Measurements from ENCODE around the gene C1orf216. TPM values are rescaled to one million over a fixed set of nuclear protein-coding genes. Genes with fewer than 3 reads are reported as not detected.
"Not testable (repeated sequence)": the region's sequence is repeated elsewhere in the genome, so short reads cannot be mapped to it uniquely, and the experiment has no call there.

Gene C1orf216
- total RNA-seq, 2 donors from 2014 or later, result 9.8 to 13.0 TPM

DNA sequence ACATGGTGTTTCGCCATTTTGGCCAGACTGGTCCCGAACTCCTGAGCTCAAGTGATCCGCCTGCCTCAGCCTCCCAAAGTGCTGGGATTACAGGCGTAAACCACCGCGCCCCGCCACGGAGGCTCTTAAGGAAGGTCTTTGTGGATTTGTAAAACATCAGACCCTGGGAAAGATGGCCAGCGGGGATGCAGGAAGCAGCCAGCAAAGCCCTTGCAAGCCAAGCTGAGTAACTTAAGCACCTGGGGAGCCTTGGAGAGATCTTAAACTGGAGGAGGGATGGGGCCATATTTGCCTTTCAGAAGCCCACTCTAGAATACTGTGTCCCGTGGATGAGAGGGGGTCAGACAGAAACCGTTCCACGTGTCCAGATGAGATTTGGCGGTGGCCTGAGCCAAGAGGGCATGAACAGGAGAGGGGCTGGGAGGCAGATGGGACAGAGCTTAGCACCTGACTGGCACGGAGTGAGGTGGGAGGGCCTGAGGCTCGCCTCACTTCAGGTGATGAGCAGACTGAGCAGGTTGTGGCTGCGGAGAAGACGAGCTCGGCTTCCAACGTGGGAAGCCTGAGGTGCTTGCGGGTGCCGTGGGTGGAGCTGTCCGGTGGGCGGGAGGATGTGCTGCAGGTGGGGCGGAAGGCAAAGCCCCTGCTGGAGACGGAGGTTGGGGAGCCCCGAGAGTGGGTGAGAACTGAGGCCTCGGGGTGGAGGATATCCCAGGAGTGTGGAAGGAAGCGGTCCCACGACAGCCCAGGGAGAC, 11.7 kb downstream of the C1orf216 start:
- TF ChIP-seq, protein P1, sequence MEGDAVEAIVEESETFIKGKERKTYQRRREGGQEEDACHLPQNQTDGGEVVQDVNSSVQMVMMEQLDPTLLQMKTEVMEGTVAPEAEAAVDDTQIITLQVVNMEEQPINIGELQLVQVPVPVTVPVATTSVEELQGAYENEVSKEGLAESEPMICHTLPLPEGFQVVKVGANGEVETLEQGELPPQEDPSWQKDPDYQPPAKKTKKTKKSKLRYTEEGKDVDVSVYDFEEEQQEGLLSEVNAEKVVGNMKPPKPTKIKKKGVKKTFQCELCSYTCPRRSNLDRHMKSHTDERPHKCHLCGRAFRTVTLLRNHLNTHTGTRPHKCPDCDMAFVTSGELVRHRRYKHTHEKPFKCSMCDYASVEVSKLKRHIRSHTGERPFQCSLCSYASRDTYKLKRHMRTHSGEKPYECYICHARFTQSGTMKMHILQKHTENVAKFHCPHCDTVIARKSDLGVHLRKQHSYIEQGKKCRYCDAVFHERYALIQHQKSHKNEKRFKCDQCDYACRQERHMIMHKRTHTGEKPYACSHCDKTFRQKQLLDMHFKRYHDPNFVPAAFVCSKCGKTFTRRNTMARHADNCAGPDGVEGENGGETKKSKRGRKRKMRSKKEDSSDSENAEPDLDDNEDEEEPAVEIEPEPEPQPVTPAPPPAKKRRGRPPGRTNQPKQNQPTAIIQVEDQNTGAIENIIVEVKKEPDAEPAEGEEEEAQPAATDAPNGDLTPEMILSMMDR (conservative IDR thresholded peaks at IDR 0.05), result no peak
- Histone ChIP-seq H3K9ac (ENCODE audit: extremely low read depth, low read length, poor library complexity, severe bottlenecking) (no peak overlapping the region), H3K36me3 (ENCODE audit: control insufficient read depth, insufficient read depth, low read length) (no peaks in the 10 kb centered on the region), H3K4me3 (ENCODE audit: low read length) (no peak overlapping the region), H3K27me3 (ENCODE audit: control insufficient read depth, insufficient read depth, low read length, poor library complexity, severe bottlenecking) (no peaks in the 10 kb centered on the region), H3K9me3 (ENCODE audit: control insufficient read depth, low read length) (no peaks in the 10 kb centered on the region), H3K4me1 (ENCODE audit: control insufficient read depth, insufficient read depth, low read length) (no peaks in the 10 kb centered on the region), H3K27ac (ENCODE audit: low read depth, low read length) (peak overlapping the region; percentile 95)
- peaks cover 20% of the 10 kb centered on the region for H3K4me1 Mint-ChIP-seq
- H3K4me3 Mint-ChIP-seq, result peak overlapping the region; percentile 57
- peaks cover 63% of the 10 kb centered on the region for H3K27me3 Mint-ChIP-seq (ENCODE audit: insufficient read depth)
- peak overlapping the region; percentile 58 for H3K27ac Mint-ChIP-seq
- 49 to 72% methylated on average over 17 to 28 of the region's 29 CpGs for WGBS, 2 experiments (ENCODE audit: insufficient coverage in 1 of 2, insufficient read length in 1 of 2)
- peak; percentile 83 for DNase-seq
- H3K9me3 Mint-ChIP-seq, result no peaks in the 10 kb centered on the region
- H3K36me3 Mint-ChIP-seq (ENCODE audit: low read depth), result no peaks in the 10 kb centered on the region

DNA sequence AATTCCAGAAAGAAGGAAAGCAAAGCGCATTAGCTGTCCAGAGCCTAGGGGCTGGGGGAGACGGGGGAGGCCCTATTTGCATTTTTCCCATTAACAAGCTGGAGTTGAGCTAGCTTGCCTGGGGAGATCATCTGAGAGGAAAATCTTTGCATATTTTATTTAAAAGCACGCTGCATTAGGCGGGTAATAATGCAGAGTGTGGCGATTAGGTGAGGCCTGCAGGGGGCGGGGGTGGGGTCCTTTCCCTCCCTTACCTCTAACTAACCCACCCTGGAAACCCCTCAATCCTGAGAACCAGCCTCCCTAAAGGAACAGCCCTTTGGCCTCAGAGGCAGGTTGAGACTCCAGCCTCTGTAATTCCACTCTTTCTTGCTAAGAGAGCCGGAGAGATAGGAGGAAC, 16.2 kb downstream of the C1orf216 start:
- no peaks in the 10 kb centered on the region for H3K9me3 ChIP-seq (ENCODE audit: control insufficient read depth, low read length)
- H3K9ac ChIP-seq (ENCODE audit: extremely low read depth, low read length, poor library complexity, severe bottlenecking), result no peak overlapping the region
- H3K4me3 ChIP-seq (ENCODE audit: low read length), result no peak overlapping the region
- H3K27ac Mint-ChIP-seq, result no peak overlapping the region
- H3K36me3 Mint-ChIP-seq (ENCODE audit: low read depth), result no peaks in the 10 kb centered on the region
- 35% methylated on average over 7 of the region's 7 CpGs; no CpG with 5 or more reads in 1 of the 2 experiments for WGBS, 2 experiments (ENCODE audit: insufficient coverage in 1 of 2, insufficient read length in 1 of 2)
- peaks cover 60% of the 10 kb centered on the region for H3K27me3 Mint-ChIP-seq (ENCODE audit: insufficient read depth)
- no peak for DNase-seq
- TF ChIP-seq, protein P1 (conservative IDR thresholded peaks at IDR 0.05), result peak; percentile 57
- no peaks in the 10 kb centered on the region for H3K27me3 ChIP-seq (ENCODE audit: control insufficient read depth, insufficient read depth, low read length, poor library complexity, severe bottlenecking)
- no peak overlapping the region for H3K4me3 Mint-ChIP-seq
- H3K4me1 Mint-ChIP-seq, result peaks cover 19% of the 10 kb centered on the region
- H3K27ac ChIP-seq (ENCODE audit: low read depth, low read length), result no peak overlapping the region
- H3K9me3 Mint-ChIP-seq, result peaks cover 4% of the 10 kb centered on the region
- H3K4me1 ChIP-seq (ENCODE audit: control insufficient read depth, insufficient read depth, low read length), result no peaks in the 10 kb centered on the region
- no peaks in the 10 kb centered on the region for H3K36me3 ChIP-seq (ENCODE audit: control insufficient read depth, insufficient read depth, low read length)

DNA sequence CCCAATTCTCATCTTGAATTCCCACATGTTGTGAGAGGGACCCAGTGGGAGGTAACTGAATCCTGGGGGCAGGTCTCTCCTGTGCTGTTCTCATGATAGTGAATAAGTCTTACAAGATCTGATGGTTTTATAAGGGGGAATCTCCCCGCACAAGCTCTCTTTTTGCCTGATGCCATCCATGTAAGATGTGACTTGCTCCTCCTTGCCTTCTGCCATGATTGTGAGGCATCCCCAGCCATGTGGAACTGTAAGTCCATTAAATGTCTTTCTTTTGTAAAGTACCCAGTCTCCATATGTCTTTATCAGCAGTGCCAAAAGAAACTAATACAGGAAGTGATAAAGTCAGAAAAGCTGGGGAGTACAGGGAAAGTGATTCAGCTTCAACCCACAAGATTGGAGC, 19.5 kb downstream of the C1orf216 start:
- Mint-ChIP-seq H3K27me3 (ENCODE audit: insufficient read depth) (peaks cover 37% of the 10 kb centered on the region), H3K4me3 (peak overlapping the region; percentile 58), H3K4me1 (peaks cover 11% of the 10 kb centered on the region)
- H3K27ac Mint-ChIP-seq; H3K4me3 ChIP-seq (ENCODE audit: low read length); H3K9ac ChIP-seq (ENCODE audit: extremely low read depth, low read length, poor library complexity, severe bottlenecking); H3K27ac ChIP-seq (ENCODE audit: low read depth, low read length); H3K36me3 Mint-ChIP-seq (ENCODE audit: low read depth); H3K9me3 Mint-ChIP-seq; DNase-seq; H3K9me3 ChIP-seq (ENCODE audit: control insufficient read depth, low read length); H3K36me3 ChIP-seq (ENCODE audit: control insufficient read depth, insufficient read depth, low read length); H3K27me3 ChIP-seq (ENCODE audit: control insufficient read depth, insufficient read depth, low read length, poor library complexity, severe bottlenecking); H3K4me1 ChIP-seq (ENCODE audit: control insufficient read depth, insufficient read depth, low read length): not testable (repeated sequence)
- 83 to 100% methylated on average over 1 of the region's 1 CpG for WGBS, 2 experiments (ENCODE audit: insufficient coverage in 1 of 2, insufficient read length in 1 of 2)
